ENCODE data around the gene RAMACL.

- TF ChIP-seq CTCF (IDR thresholded peaks at IDR 0.05; ENCODE audit: insufficient read depth, low read depth, low read length) = no peak
- no peak for TF ChIP-seq EZH2 (IDR thresholded peaks at IDR 0.05; ENCODE audit: insufficient read depth, low read length)
These were observed 48.8 kb upstream of the RAMACL start for GRCh38 chr6:166635013-166635970.

All from astrocyte (in vitro differentiated cells and primary cell).